GM12878 (cell line): ENCODE measurements around the gene LSM7. TPM values are rescaled to one million over a fixed set of nuclear protein-coding genes. Genes with fewer than 3 reads are reported as not detected.

Experiments used
- EED ChIP-seq: sonication (generic); IDR thresholded peaks from 2 replicates; pipeline ENCODE4 v1.6.1; 2016; ENCODE audit warnings: antibody characterized with exemption, low read depth
- EGR1 ChIP-seq, 2 experiments: IDR thresholded peaks; 1 replicate in 1 of 2; 2 replicates in 1 of 2; pipeline ENCODE4 v1.6.1; 2011 to 2012; ENCODE audit warnings: low read depth in 2 of 2, low read length in 2 of 2, borderline replicate concordance in 1 of 2, mild to moderate bottlenecking in 1 of 2, moderate library complexity in 1 of 2
- HCFC1 ChIP-seq: fragments of 150-350 bp; IDR thresholded peaks from 2 replicates; pipeline ENCODE4 v1.6.1; 2014; ENCODE audit warnings: low read length
- HDAC2 ChIP-seq: fragments of 200-600 bp; sonication (generic); IDR thresholded peaks from 2 replicates; pipeline ENCODE4 v1.6.1; 2017
- HDGF ChIP-seq: fragments of 450-650 bp; IDR thresholded peaks from 2 replicates; pipeline ENCODE4 v1.6.1; 2016; ENCODE audit warnings: antibody characterized with exemption
- JUNB ChIP-seq: IDR thresholded peaks from 2 replicates; pipeline ENCODE4 v1.6.1; 2016; ENCODE audit warnings: antibody characterized with exemption, mild to moderate bottlenecking
- KDM1A ChIP-seq: fragments of 200-600 bp; sonication (generic); IDR thresholded peaks from 2 replicates; pipeline ENCODE4 v1.6.1; 2016; ENCODE audit warnings: borderline replicate concordance
- MEF2A ChIP-seq: IDR thresholded peaks from 2 replicates; pipeline ENCODE4 v1.6.1; 2011; ENCODE audit warnings: low read depth, mild to moderate bottlenecking, low read length, moderate library complexity; ENCODE audit not compliant: insufficient read depth
- NR2C1 ChIP-seq: fragments of 450-650 bp; IDR thresholded peaks from 2 replicates; pipeline ENCODE4 v1.6.1; 2017; ENCODE audit warnings: antibody characterized with exemption, mild to moderate bottlenecking, moderate library complexity
- NRF1 ChIP-seq: conservative IDR thresholded peaks from 2 replicates; pipeline ENCODE4 v1.6.1; 2011; ENCODE audit warnings: mild to moderate bottlenecking, low read depth, low read length, improper control_type of control experiment
- POLR2A ChIP-seq: IDR thresholded peaks from 2 replicates; pipeline ENCODE4 v1.6.1; 2011; ENCODE audit warnings: low read depth, mild to moderate bottlenecking, low read length
- POLR2AphosphoS5 ChIP-seq: IDR thresholded peaks from 2 replicates; pipeline ENCODE4 v1.6.1; 2011; ENCODE audit warnings: mild to moderate bottlenecking, low read length, inconsistent platforms
- RAD21 ChIP-seq: IDR thresholded peaks from 2 replicates; pipeline ENCODE4 v1.6.1; 2011; ENCODE audit warnings: mild to moderate bottlenecking, low read depth, low read length, moderate library complexity; ENCODE audit not compliant: insufficient read depth
- SMC3 ChIP-seq: IDR thresholded peaks from 2 replicates; pipeline ENCODE4 v1.6.1; 2011; ENCODE audit warnings: low read length, improper control_type of control experiment, borderline replicate concordance
- TCF12 ChIP-seq: IDR thresholded peaks from 2 replicates; pipeline ENCODE4 v1.6.1; 2011; ENCODE audit warnings: low read depth, mild to moderate bottlenecking, low read length
- TCF7 ChIP-seq: IDR thresholded peaks from 2 replicates; pipeline ENCODE4 v1.6.1; 2014; ENCODE audit warnings: antibody characterized with exemption, borderline replicate concordance
- ZNF24 ChIP-seq: fragments of 450-650 bp; IDR thresholded peaks from 2 replicates; pipeline ENCODE4 v1.6.1; 2017; ENCODE audit warnings: antibody characterized with exemption, mild to moderate bottlenecking
- polyA plus RNA-seq, 11 experiments: library from polyadenylated mRNA; depleted of rRNA in 4 of 11; unstranded in 6 of 11; stranded (reverse) in 5 of 11; fragments of >200 nt; fragmentation: Nextera tagmentation in 4 of 11; fragmentation: Illumina TruSeq in 1 of 11; extraction: Ambion mirVana in 4 of 11; extraction: Trizol in 1 of 11; gene quantifications; 1 replicate in 1 of 11; 2 replicates in 10 of 11; pipeline versions ENCODE4 v1.2.1 to v1.2.3, GENCODE V29; 2011 to 2016; ENCODE audit warnings: inconsistent platforms in 2 of 11, missing spikeins in 2 of 11, low read depth in 1 of 11
- total RNA-seq, 4 experiments: library from RNA; depleted of rRNA in 3 of 4; stranded (reverse); fragments of >200 nt in 3 of 4; fragmentation: Illumina TruSeq in 1 of 4; extraction: Trizol in 1 of 4; gene quantifications; 2 replicates each; pipeline versions ENCODE4 v1.2.1 to v1.2.3, GENCODE V29; 2013 to 2021
- TF ChIP-seq, protein P1 (sequence below): fragments of 450-650 bp; IDR thresholded peaks from 2 replicates; pipeline ENCODE4 v1.6.1; 2017; ENCODE audit warnings: mild to moderate bottlenecking, moderate library complexity
- TF ChIP-seq, protein P2 (sequence below): fragments of 450-650 bp; IDR thresholded peaks from 2 replicates; pipeline ENCODE4 v1.6.1; 2018; ENCODE audit warnings: mild to moderate bottlenecking, low read depth, moderate library complexity; ENCODE audit not compliant: partially characterized antibody
- TF ChIP-seq, protein P3 (sequence below): fragments of 450-650 bp; IDR thresholded peaks from 2 replicates; pipeline ENCODE4 v1.6.1; 2017; ENCODE audit warnings: borderline replicate concordance

Gene LSM7
- total and polyA plus RNA-seq, 10 of the 15 experiments (the other 5 are each of a cell fraction or from before 2014, with no cell fraction given) = 24.4 to 424 (median 217) TPM

DNA sequence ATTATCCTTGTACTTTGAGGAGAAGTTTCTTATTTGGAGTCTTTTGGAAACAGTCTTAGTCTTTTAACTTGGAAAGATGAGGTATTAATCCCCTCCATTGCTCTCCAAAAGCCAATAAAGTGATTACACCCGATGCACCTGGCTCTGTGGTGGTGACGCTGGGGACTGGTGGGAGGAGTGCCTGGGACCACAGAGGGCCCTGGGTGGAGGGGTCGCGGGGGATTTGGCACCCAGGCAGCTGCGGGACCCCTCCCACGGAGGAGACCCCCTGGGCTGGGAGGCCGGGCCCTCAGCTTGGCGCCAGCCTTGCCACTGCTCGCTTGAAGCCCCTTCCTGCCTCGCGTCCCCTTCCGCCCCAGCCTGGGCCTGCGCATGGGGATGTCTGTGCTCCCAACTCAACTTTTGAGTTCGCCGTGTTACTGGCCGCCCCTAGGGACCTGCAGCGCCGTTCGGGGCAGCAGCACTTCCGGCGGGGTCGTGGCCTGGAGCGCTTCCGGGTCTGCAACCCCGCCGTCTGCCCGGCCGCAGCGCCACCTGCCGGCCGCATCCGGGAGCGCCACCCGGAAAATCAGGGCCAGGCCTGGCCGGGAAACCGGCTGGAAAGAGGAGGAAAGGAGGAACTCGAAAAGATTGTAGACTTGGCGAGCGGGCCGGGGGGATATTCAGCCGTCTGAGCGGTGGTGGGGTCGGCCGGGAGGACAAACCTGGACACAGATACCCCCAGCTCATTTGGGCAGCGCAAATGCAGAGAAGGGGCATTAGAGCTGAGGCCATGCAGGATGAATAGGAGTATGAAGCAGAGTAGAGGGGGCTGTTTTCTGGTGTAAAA is 54.8 kb downstream of the LSM7 start (continued):
- TF ChIP-seq EED (no peak), MEF2A (0 out of 2 replicates have a peak, but pooled peaks have one; percentile 29), NRF1 (peak; percentile 39; the same call in 1 of the 2 replicates), POLR2A (peak; percentile 85), SMC3 (peak; percentile 82), HDAC2 (no peak), POLR2AphosphoS5 (peak; percentile 32; the same call in 1 of the 2 replicates), TCF7 (no peak), JUNB (no peak), HCFC1 (peak; percentile 86), KDM1A (no peak), RAD21 (peak; percentile 68), NR2C1 (peak; percentile 97), EGR1 (IDR thresholded peaks at IDR 0.05; ENCODE audit: borderline replicate concordance in 1 of 2, low read depth in 2 of 2, low read length in 2 of 2) (peak in 1 of 2 experiments; percentile 13; a peak in 1 of 3 replicates), TCF12 (peak; percentile 58; the same call in 1 of the 2 replicates), HDGF (peak; percentile 86), ZNF24 (no peak)
- TF ChIP-seq, protein P1, sequence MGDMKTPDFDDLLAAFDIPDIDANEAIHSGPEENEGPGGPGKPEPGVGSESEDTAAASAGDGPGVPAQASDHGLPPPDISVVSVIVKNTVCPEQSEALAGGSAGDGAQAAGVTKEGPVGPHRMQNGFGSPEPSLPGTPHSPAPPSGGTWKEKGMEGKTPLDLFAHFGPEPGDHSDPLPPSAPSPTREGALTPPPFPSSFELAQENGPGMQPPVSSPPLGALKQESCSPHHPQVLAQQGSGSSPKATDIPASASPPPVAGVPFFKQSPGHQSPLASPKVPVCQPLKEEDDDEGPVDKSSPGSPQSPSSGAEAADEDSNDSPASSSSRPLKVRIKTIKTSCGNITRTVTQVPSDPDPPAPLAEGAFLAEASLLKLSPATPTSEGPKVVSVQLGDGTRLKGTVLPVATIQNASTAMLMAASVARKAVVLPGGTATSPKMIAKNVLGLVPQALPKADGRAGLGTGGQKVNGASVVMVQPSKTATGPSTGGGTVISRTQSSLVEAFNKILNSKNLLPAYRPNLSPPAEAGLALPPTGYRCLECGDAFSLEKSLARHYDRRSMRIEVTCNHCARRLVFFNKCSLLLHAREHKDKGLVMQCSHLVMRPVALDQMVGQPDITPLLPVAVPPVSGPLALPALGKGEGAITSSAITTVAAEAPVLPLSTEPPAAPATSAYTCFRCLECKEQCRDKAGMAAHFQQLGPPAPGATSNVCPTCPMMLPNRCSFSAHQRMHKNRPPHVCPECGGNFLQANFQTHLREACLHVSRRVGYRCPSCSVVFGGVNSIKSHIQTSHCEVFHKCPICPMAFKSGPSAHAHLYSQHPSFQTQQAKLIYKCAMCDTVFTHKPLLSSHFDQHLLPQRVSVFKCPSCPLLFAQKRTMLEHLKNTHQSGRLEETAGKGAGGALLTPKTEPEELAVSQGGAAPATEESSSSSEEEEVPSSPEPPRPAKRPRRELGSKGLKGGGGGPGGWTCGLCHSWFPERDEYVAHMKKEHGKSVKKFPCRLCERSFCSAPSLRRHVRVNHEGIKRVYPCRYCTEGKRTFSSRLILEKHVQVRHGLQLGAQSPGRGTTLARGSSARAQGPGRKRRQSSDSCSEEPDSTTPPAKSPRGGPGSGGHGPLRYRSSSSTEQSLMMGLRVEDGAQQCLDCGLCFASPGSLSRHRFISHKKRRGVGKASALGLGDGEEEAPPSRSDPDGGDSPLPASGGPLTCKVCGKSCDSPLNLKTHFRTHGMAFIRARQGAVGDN = peak; percentile 90
- TF ChIP-seq, protein P2, sequence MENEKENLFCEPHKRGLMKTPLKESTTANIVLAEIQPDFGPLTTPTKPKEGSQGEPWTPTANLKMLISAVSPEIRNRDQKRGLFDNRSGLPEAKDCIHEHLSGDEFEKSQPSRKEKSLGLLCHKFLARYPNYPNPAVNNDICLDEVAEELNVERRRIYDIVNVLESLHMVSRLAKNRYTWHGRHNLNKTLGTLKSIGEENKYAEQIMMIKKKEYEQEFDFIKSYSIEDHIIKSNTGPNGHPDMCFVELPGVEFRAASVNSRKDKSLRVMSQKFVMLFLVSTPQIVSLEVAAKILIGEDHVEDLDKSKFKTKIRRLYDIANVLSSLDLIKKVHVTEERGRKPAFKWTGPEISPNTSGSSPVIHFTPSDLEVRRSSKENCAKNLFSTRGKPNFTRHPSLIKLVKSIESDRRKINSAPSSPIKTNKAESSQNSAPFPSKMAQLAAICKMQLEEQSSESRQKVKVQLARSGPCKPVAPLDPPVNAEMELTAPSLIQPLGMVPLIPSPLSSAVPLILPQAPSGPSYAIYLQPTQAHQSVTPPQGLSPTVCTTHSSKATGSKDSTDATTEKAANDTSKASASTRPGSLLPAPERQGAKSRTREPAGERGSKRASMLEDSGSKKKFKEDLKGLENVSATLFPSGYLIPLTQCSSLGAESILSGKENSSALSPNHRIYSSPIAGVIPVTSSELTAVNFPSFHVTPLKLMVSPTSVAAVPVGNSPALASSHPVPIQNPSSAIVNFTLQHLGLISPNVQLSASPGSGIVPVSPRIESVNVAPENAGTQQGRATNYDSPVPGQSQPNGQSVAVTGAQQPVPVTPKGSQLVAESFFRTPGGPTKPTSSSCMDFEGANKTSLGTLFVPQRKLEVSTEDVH = peak; percentile 23
- TF ChIP-seq, protein P3, sequence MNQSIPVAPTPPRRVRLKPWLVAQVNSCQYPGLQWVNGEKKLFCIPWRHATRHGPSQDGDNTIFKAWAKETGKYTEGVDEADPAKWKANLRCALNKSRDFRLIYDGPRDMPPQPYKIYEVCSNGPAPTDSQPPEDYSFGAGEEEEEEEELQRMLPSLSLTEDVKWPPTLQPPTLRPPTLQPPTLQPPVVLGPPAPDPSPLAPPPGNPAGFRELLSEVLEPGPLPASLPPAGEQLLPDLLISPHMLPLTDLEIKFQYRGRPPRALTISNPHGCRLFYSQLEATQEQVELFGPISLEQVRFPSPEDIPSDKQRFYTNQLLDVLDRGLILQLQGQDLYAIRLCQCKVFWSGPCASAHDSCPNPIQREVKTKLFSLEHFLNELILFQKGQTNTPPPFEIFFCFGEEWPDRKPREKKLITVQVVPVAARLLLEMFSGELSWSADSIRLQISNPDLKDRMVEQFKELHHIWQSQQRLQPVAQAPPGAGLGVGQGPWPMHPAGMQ = no peak
